Fibroblast of the aortic adventitia (primary cell): Measurements from ENCODE around the gene CTNNB1. TPM values are rescaled to one million over a fixed set of nuclear protein-coding genes. Genes with fewer than 3 reads are reported as not detected.

ENCODE experiments used
- DNase-seq: peaks from one replicate; pipeline ENCODE4 v3.0.0-alpha.2; 2010; ENCODE audit warnings: low read depth
- H3K4me3 ChIP-seq: 2 replicates; pipeline ENCODE4 v1.5.1; 2011; ENCODE audit warnings: low read depth, mild to moderate bottlenecking, control low read depth, low read length, moderate library complexity
- total RNA-seq: library from RNA; depleted of rRNA; stranded (reverse); fragments of >200 nt; gene quantifications from 2 replicates; pipeline ENCODE4 v1.2.3, GENCODE V29; 2012; ENCODE audit warnings: low replicate concordance
- TF ChIP-seq, protein P1 (sequence below): IDR thresholded peaks from 2 replicates; pipeline ENCODE4 v1.5.1; 2011; ENCODE audit warnings: mild to moderate bottlenecking, low read length, control low read depth, inconsistent platforms; ENCODE audit not compliant: insufficient read depth

The CTNNB1 gene
- total RNA-seq, 1 donor, result 461 TPM

DNA sequence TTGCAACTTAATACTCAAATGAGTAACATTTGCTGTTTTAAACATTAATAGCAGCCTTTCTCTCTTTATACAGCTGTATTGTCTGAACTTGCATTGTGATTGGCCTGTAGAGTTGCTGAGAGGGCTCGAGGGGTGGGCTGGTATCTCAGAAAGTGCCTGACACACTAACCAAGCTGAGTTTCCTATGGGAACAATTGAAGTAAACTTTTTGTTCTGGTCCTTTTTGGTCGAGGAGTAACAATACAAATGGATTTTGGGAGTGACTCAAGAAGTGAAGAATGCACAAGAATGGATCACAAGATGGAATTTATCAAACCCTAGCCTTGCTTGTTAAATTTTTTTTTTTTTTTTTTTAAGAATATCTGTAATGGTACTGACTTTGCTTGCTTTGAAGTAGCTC is 40.3 kb downstream of the CTNNB1 start:
- peak; percentile 64 for DNase-seq
- TF ChIP-seq, protein P1, sequence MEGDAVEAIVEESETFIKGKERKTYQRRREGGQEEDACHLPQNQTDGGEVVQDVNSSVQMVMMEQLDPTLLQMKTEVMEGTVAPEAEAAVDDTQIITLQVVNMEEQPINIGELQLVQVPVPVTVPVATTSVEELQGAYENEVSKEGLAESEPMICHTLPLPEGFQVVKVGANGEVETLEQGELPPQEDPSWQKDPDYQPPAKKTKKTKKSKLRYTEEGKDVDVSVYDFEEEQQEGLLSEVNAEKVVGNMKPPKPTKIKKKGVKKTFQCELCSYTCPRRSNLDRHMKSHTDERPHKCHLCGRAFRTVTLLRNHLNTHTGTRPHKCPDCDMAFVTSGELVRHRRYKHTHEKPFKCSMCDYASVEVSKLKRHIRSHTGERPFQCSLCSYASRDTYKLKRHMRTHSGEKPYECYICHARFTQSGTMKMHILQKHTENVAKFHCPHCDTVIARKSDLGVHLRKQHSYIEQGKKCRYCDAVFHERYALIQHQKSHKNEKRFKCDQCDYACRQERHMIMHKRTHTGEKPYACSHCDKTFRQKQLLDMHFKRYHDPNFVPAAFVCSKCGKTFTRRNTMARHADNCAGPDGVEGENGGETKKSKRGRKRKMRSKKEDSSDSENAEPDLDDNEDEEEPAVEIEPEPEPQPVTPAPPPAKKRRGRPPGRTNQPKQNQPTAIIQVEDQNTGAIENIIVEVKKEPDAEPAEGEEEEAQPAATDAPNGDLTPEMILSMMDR, result no peak

DNA sequence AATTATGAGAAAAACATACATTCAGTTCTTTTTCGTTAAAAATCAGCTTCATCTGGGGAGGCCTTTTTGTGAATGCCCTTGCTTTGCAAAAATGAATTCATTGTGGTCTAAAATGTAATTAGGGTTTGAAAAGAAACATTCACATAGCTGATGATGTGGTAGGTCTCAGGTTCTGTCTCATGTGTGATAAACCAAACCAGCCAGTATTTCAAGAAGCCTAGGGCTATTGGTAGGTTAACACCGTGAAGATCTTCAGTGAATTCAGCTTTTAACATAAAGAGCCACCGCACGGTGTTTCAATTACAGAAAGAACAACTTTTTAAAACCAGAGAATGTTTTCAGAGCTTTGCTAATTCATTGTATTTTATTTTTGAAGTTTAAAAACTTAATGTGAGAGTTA is 41.9 kb downstream of the CTNNB1 start:
- DNase-seq, result no peak
- TF ChIP-seq, protein P1, result no peak
- no peak overlapping the region for H3K4me3 ChIP-seq

More for the DNA sequence above, 40.3 kb downstream of the CTNNB1 start:
- no peak overlapping the region for H3K4me3 ChIP-seq

DNA sequence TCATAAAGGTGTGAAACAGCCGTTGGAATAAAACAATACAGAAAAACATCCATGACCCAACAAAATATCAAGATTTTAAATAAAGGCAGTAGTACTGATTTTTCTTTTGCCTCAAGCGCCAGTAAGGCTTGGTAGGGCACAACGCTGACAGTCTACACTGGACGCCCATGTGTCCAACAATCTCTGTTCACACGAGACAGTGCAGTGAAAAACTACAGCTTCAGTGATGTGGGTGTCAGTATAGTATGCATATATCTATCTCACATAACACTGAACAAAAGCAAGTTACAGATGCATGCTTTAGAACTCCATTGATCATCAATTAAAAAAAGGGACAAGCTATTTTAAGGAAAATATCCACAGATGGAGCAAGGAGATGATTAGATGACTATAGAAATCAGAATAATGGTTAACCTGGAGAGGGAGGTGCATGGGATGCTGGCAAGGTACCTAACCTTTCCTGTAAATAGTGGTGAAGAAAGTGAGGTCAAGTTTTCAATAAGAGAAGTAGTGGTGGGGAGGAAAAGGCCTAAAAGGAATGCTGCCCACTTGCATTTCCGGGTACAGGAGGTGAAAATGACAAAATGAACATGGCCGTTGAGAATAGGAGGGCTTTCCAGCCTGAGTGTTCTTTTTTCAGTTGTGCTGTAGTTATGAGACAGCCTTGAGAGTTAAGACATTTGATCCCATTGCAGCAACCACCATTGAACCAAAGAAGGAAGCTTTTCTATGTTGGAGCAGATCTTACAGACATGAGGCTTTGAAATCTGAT is 42.7 kb downstream of the CTNNB1 start:
- TF ChIP-seq, protein P1, result no peak
- no peak for DNase-seq

DNA sequence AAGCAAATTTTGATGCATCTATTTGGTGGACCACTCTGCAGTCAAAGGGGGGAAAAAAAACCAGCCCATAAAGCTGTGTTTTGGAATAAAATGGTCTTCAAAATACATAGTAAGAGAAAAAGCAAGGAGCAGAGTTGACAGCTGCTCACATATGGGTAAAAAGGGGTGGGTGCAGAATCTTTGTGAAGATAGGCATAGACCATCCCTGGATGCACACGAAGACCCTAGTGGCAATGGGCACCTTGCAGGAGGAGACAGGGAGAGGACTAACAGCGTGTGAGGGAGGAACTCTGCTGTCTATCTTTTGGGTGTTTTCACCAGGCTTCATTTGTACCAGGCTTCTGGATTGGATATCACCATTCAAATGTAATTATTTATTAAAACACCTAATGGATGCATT is 43.9 kb downstream of the CTNNB1 start:
- TF ChIP-seq, protein P1, result no peak
- no peak for DNase-seq
- no peak overlapping the region for H3K4me3 ChIP-seq

More for the DNA sequence above, 42.7 kb downstream of the CTNNB1 start:
- no peak overlapping the region for H3K4me3 ChIP-seq

DNA sequence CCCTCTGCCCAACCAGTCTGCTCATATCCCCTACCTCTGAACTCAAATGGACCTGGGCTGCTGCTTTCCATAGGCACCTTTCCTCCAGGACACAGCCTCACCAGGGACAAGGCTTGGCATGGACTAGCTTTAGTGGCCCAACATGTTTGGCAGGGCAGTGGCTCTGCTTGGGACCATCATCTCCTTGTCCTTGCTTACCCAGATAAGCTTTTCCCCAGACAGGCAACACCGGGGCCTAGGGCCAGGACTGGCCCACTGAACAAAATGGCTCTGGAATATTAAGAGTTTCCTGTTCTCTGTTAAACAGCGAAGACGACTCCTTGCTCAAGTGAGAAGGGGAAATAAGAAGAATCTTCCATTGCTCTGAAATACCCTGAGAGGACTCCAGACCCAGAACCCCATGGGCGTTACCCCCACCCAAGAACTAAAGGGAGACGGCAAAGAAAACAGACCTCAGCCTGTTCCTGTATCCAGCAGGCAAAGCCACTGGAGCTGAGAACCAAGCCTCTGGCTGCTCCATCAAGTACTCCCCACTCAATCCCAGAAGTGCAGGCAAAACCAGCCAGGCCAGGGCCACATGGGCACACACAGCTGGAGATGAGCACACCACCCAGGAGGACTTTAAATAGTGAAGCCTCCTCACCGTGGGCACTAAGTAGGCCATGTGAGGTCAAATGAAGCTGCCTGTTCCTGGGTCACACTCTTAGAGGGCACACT is 45.5 kb downstream of the CTNNB1 start:
- TF ChIP-seq, protein P1, result no peak
- no peak for DNase-seq
- no peak overlapping the region for H3K4me3 ChIP-seq

DNA sequence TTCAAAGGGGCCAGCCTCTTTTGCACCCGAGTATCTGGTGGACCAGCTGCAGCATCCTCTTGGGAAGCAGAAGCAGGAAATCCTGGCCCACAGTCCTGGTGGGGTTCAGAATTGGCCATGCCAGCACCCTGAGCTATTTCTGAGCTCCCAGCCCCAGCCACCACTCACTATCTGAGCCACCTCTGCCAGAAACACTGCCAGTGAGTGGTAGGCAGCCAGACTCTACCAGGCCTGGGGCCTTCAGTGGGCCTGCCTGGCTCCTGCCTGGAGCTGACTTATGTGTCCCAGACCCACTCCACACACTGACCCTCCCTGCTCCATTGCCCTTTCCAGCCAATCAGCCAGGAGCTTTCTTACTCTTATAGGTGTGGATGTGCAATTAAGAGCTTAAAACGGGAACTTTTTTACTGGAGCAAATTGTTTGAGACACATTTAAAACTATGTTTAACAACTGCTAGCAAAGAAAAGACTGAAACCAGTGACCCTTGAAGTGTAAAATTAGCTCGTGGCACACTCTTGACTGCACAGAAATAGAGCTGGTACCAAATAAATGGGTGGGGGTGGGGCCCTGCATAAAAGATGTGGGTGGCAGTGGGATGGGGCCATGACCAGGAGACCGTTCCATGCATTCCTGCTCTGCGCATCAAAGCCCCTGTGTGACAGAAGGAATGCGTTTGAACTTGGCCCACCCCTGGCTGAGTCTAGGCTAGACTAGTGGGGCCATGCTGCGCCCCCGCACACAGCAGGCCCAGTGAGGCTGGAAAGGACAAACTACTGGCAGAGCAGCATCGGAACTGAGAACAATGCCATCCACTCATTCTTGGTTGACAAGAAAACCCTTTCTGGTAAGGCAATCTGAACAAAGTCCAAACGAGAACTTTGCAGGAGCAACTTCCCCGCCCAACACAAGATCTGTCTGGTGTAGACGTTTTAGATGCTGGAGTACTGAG is 48.0 kb downstream of the CTNNB1 start:
- no peak overlapping the region for H3K4me3 ChIP-seq
- TF ChIP-seq, protein P1, result no peak
- DNase-seq, result no peak
